ENCODE results near the gene MAN2A2.
"Not testable (repeated sequence)": the region's sequence is repeated elsewhere in the genome, so short reads cannot be mapped to it uniquely, and the experiment has no call there.

The MAN2A2 gene

GRCh38 chr15:90904746-90905145 is 1.6 kb downstream of the MAN2A2 start:
- DNase-seq (ENCODE audit: low read depth), result no peak

- DNase-seq (ENCODE audit: low read depth), result no peak
Measured at GRCh38 chr15:90905306-90906180, 2.4 kb downstream of the MAN2A2 start.

GRCh38 chr15:90906181-90906849 is 3.2 kb downstream of the MAN2A2 start:
- DNase-seq (ENCODE audit: low read depth), result no peak

GRCh38 chr15:90907051-90907660 is 4.1 kb downstream of the MAN2A2 start:
- DNase-seq (ENCODE audit: low read depth), result no peak

- DNase-seq (ENCODE audit: low read depth), result no peak
Measured at GRCh38 chr15:90907838-90908507, 4.9 kb downstream of the MAN2A2 start.

- DNase-seq (ENCODE audit: low read depth), result not testable (repeated sequence)
Measured at GRCh38 chr15:90909449-90909848, 6.3 kb downstream of the MAN2A2 start.

- DNase-seq (ENCODE audit: low read depth), result no peak
Measured at GRCh38 chr15:90909976-90910375, 6.9 kb downstream of the MAN2A2 start.

GRCh38 chr15:90910441-90911301 is 7.6 kb downstream of the MAN2A2 start:
- no peak for DNase-seq (ENCODE audit: low read depth)

GRCh38 chr15:90911302-90911623 is 8.2 kb downstream of the MAN2A2 start:
- DNase-seq (ENCODE audit: low read depth), result no peak

GRCh38 chr15:90911906-90912769 is 9.0 kb downstream of the MAN2A2 start:
- no peak for DNase-seq (ENCODE audit: low read depth)

- no peak for DNase-seq (ENCODE audit: low read depth)
Measured at GRCh38 chr15:90912770-90913075, 9.6 kb downstream of the MAN2A2 start.

- no peak for DNase-seq (ENCODE audit: low read depth)
Measured at GRCh38 chr15:90913398-90913944, 10.4 kb downstream of the MAN2A2 start.

- no peak for DNase-seq (ENCODE audit: low read depth)
Measured at GRCh38 chr15:90914305-90915080, 11.4 kb downstream of the MAN2A2 start.

- no peak for DNase-seq (ENCODE audit: low read depth)
Measured at GRCh38 chr15:90915216-90915807, 12.2 kb downstream of the MAN2A2 start.

GRCh38 chr15:90915808-90916440 is 12.8 kb downstream of the MAN2A2 start:
- no peak for DNase-seq (ENCODE audit: low read depth)

GRCh38 chr15:90916461-90916860 is 13.4 kb downstream of the MAN2A2 start:
- no peak for DNase-seq (ENCODE audit: low read depth)

GRCh38 chr15:90917569-90917968 is 14.5 kb downstream of the MAN2A2 start:
- DNase-seq (ENCODE audit: low read depth), result no peak

- DNase-seq (ENCODE audit: low read depth), result no peak
Measured at GRCh38 chr15:90918034-90918788, 15.1 kb downstream of the MAN2A2 start.

All from GM04503 (cell line).